Sigmoid colon (tissue), 3 donors: ENCODE measurements around the gene HVCN1.

ENCODE experiments used
- POLR2A ChIP-seq, 2 donors: fragments of 450-650 bp; IDR thresholded peaks; one replicate each; pipeline ENCODE4 v1.6.1; 2016; ENCODE audit warnings: antibody characterized with exemption in 2 of 2, mild to moderate bottlenecking in 2 of 2, moderate library complexity in 2 of 2
- TF ChIP-seq, protein P1 (sequence below), 4 experiments: fragments of 450-650 bp in 3 of 4; fragments of 200-600 bp in 1 of 4; IDR thresholded peaks; one replicate each; pipeline ENCODE4 v1.5.1; 2016 to 2019; ENCODE audit warnings: antibody characterized with exemption in 4 of 4, mild to moderate bottlenecking in 3 of 4, moderate library complexity in 2 of 4

DNA sequence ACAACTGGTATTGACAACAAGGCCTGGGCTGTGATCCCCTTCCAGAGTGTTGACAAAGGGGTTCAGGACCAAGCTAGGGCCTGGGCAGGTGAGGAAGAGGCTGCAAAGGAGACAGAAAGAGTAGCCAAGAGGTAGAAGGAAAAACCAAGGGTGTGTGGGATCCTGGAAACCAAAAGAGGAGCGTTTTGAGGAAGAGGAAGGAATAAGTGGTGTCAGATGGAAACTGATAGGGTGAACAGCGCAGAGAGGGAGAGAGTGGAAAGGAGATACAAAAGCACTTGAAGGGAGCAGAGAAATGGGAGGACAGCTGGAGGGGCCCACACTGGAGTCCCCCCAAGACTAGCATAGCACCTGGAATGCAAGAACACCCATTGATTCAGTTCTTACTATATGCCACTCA is 8.3 kb upstream of the HVCN1 start:
- TF ChIP-seq, protein P1, sequence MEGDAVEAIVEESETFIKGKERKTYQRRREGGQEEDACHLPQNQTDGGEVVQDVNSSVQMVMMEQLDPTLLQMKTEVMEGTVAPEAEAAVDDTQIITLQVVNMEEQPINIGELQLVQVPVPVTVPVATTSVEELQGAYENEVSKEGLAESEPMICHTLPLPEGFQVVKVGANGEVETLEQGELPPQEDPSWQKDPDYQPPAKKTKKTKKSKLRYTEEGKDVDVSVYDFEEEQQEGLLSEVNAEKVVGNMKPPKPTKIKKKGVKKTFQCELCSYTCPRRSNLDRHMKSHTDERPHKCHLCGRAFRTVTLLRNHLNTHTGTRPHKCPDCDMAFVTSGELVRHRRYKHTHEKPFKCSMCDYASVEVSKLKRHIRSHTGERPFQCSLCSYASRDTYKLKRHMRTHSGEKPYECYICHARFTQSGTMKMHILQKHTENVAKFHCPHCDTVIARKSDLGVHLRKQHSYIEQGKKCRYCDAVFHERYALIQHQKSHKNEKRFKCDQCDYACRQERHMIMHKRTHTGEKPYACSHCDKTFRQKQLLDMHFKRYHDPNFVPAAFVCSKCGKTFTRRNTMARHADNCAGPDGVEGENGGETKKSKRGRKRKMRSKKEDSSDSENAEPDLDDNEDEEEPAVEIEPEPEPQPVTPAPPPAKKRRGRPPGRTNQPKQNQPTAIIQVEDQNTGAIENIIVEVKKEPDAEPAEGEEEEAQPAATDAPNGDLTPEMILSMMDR (IDR thresholded peaks at IDR 0.05) = no peak
- TF ChIP-seq POLR2A (IDR thresholded peaks at IDR 0.05) = no peak
